ENCODE measurements around the gene PRR15L.
"Not testable (repeated sequence)": the region's sequence is repeated elsewhere in the genome, so short reads cannot be mapped to it uniquely, and the experiment has no call there.

Gene PRR15L

DNA sequence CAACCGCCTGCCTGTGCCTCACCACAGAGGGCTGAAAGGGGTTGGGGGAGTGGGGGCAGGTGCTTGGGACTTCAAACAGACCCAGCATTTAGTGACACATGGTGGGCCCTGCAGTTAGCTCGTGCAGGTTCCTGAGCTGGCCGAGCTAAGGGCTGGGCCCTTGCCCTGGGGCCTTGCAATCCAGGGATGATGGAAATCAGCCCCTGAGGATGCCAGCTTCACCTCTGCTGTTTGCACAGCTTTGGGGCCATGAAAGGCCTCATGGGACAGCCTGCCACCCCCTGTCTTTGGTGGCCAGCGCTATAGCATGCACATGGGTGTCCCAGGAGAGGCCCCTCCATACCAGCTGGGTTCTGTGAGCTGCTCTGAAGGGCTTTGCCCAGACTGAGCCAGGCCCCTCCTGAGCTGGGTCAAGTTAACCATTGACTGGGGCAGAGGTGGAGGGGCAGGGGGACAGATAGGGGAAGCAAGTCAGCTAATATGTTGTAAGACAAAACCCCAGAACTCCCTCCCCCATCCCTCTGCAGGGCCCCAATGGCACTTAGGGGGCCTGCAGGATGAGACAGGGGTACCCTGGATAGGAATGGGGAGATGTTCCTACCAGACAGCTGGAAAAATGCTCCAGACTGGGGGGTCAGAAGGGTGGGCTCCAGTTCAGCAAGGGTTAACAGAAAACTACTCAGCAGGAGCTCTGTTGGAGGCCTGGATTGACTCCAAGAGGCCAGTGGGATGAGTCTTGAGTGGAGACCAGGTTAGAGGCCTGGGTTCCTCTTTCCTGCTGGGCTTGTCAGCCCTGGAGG lies 692 bp downstream of the PRR15L start:
- no peak for DNase-seq

- DNase-seq: no peak
These were observed 1.9 kb downstream of the PRR15L start for GRCh38 chr17:47955497-47956461.

GRCh38 chr17:47953909-47954308 lies 3.8 kb downstream of the PRR15L start:
- no peak for DNase-seq

- no peak for DNase-seq
These were observed 5.3 kb downstream of the PRR15L start for GRCh38 chr17:47952171-47953021.

DNA sequence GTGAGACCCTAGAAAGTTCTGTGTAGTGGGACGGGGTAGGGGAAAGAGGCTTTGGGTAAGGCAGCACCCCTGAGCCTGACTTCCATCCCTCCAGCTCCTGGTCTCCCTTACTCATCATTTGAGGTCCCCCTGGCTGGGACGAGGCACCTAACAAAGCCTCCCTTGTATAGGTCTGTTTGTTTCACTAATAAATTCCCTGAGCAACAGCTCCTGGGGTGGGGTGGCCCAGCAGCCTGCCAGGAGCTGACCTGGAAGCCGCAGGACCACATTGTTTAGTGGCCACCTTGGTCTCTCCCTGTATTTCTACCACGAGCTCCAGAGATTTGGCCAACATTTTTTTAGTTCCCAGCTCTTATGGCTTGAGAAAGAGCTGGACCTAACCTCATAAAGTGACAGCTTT lies 7.2 kb downstream of the PRR15L start:
- no peak for DNase-seq

GRCh38 chr17:47949946-47950345 lies 7.7 kb downstream of the PRR15L start:
- no peak for DNase-seq

- peak; percentile 67 for DNase-seq
These were observed 8.4 kb downstream of the PRR15L start for GRCh38 chr17:47949197-47949759.

DNA sequence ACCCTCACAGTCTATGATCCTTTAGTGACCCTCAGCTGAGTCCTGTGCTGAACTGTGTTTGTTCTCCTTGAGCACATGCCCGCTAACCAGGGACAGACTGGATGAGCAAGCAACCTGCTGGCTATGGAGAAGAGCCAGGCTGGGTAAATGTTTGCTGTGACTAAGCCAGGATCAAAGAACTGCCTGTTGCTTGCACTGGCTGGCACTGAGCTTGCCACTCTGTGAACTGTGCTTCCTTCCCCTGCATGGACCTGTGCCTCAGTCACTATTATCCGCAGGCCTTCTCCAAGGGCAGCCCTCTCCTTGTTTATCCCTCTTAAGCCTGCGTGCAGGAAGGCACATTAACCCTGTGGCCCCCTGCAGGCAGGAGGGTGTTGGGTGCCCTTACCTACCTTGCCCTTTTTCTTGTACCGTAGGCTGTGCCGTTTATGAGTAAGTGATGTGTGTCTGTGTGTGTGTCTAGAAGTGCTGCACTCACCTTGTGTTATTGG lies 8.9 kb downstream of the PRR15L start:
- no peak for DNase-seq

GRCh38 chr17:47946929-47947397 lies 10.7 kb downstream of the PRR15L start:
- DNase-seq: peak; percentile 48

- DNase-seq: no peak
These were observed 11.2 kb downstream of the PRR15L start for GRCh38 chr17:47946516-47946915.

DNA sequence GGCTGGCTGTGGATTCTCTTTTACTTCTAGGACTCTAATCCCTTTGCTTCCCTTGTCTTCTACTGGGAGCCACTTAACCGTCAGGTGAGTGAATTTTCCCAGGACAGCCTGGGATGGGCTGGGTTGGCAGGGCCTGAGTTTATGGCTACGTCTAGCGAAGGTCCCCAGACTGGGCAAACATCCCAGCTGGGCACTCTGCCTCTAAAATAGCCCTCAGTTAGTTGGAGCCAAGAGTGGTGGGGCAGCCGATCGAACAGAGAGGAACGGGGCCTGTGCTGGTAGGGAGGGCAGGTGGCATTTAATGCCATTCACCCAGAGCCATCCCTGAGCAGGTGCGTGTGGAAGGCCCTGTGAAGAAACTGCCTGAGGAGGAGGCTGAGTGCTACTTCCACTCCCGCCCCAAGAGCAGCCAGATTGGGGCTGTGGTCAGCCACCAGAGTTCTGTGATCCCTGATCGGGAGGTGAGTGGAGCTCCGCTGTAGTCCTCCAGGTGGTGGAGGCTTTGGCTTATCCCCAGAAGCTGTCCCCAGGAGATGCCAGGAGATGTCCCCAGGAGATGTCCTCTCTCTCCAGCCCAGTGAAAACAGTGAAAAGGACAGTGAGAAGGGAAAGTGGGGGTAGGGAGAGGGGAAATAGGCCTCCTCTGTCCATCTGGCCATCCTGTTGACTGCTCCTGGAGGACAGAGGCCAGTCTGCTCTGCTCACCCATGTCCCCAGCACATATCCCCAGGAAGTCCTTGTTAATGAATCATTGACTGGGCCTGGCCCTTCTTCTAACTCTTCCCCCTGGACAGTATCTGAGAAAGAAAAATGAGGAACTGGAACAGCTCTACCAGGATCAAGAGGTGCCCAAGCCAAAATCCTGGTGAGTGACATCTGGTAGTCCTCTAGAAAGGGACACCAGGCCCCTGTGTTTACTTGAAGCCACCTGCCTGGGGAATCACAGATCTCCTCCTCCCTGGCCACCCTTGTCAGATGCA lies 11.9 kb downstream of the PRR15L start:
- DNase-seq: no peak

GRCh38 chr17:47945080-47945479 lies 12.6 kb downstream of the PRR15L start:
- no peak for DNase-seq

GRCh38 chr17:47942568-47942967 lies 15.1 kb downstream of the PRR15L start:
- no peak for DNase-seq

- DNase-seq: no peak
These were observed 15.6 kb downstream of the PRR15L start for GRCh38 chr17:47942096-47942510.

DNA sequence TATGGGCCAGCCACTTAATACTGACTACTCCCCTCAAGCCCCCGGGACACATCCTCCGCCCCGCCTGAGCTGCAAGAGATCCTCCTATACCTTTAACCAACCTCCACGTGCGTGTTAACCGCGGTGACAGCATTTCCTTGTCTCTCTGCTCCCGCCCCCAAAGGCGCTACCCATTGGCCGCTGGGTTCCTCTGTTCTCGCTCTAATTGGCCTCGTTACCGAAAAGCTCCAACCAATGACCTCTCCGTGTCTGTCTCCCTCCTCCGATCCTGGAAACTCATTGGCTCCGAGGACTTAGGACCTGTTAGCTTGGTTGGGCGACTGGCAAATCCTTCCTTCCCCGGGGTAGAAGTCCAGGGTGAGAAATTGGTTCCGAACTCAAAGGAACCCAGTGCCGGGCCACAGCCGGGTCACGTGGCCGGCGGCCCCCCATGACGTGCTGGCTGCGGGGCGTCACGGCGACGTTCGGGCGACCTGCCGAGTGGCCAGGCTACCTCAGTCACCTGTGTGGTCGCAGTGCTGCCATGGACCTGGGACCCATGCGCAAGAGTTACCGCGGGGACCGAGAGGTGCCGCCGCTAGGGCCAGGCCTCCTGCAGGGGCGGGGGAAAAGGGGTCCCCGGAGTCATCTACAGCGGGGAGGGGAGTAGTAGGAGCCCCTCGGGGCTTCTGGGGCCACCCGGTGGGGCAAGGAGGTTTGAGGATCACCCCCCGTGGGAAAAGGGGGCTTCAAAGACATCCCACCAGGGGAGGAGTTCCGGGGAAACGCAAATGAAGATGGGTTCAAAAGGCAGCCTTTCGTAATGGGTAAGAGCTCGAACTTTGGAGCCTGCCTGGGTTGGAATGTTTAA lies 16.2 kb downstream of the PRR15L start, which contains the start of gene PNPO:
Gene PNPO, plus strand, starts transcription at position 326 of the 850 bp plus-strand sequence. Its CDS starts 105 bp downstream, at position 431.
- peak; percentile 87 for DNase-seq

GRCh38 chr17:47937941-47938340 lies 19.7 kb downstream of the PRR15L start:
- no peak for DNase-seq

DNA sequence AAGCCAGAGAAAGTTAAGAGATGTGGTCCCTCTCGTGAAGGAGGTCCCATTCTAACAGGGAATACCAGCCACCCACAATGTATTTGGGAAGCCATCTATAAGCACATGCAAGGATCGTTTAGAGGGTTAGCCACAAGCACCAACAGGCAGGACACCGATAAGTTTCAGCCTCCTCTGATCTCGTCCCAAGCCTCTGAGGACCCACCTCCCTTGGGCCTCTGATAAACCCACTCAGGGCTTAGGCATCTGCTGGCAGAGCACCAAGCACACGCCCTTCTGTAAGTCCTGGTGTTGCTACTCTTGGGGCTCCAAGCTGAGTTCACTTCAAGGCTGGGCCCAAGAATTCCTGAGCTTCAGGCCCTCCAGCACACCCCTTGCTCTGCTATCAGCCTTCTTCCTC lies 21.7 kb downstream of the PRR15L start:
- DNase-seq: no peak

- not testable (repeated sequence) for DNase-seq
These were observed 22.2 kb downstream of the PRR15L start for GRCh38 chr17:47935468-47935867.

GRCh38 chr17:47934856-47935255 lies 22.8 kb downstream of the PRR15L start:
- no peak for DNase-seq

- no peak for DNase-seq
These were observed 25.8 kb downstream of the PRR15L start for GRCh38 chr17:47931848-47932247.
